Measurements from ENCODE around the gene RSL1D1. TPM values are rescaled to one million over a fixed set of nuclear protein-coding genes. Genes with fewer than 3 reads are reported as not detected.

RSL1D1 gene
- total and polyA plus RNA-seq, 10 of the 15 experiments (the other 5 are each of a cell fraction or from before 2014, with no cell fraction given): 106 to 535 (median 304) TPM

GRCh38 chr16:11797166-11797956 lies 54.0 kb downstream of the RSL1D1 start, which contains the start of gene ZC3H7A (continued):
- TF ChIP-seq CTCF (IDR thresholded peaks at IDR 0.05 in 2 of 3, conservative IDR thresholded peaks at IDR 0.05 in 1 of 3; ENCODE audit: control insufficient read depth in 2 of 3, extremely low read depth in 1 of 3, insufficient read depth in 1 of 3, low read depth in 3 of 3, low read length in 3 of 3) (peak; percentile 44 to 78 (median 50); a peak in 5 of 6 replicates), MAX (IDR thresholded peaks at IDR 0.05; ENCODE audit: low read depth, low read length) (no peak; the same call in none of the 2 replicates), CREM (IDR thresholded peaks at IDR 0.05; ENCODE audit: low read depth) (peak; percentile 77; the same call in 1 of the 2 replicates), SIN3A (IDR thresholded peaks at IDR 0.05; ENCODE audit: low read depth, low read length) (peak; percentile 47; the same call in 1 of the 2 replicates), PML (IDR thresholded peaks at IDR 0.05; ENCODE audit: low read length) (peak; percentile 79), FOXK2 (IDR thresholded peaks at IDR 0.05) (no peak), YY1 (IDR thresholded peaks at IDR 0.05; ENCODE audit: low read depth, low read length) (peak; percentile 91), NR2C1 (IDR thresholded peaks at IDR 0.05) (peak; percentile 41), IRF3 (IDR thresholded peaks at IDR 0.05) (peak; percentile 64; the same call in 1 of the 2 replicates), ZBTB40 (IDR thresholded peaks at IDR 0.05; ENCODE audit: borderline replicate concordance) (no peak), MXI1 (IDR thresholded peaks at IDR 0.05; ENCODE audit: low read depth, low read length) (no peak; the same call in 1 of the 2 replicates), PAX5 (IDR thresholded peaks at IDR 0.05; ENCODE audit: borderline replicate concordance, low read depth, low read length) (no peak; the same call in 1 of the 2 replicates), JUNB (IDR thresholded peaks at IDR 0.05) (no peak), SMC3 (IDR thresholded peaks at IDR 0.05; ENCODE audit: borderline replicate concordance, low read length) (peak; percentile 11; the same call in 1 of the 2 replicates), ASH2L (IDR thresholded peaks at IDR 0.05; ENCODE audit: borderline replicate concordance, low read depth) (0 out of 2 replicates have a peak, but pooled peaks have one; percentile 7), MYB (IDR thresholded peaks at IDR 0.05; ENCODE audit: borderline replicate concordance, low read depth, low read length) (no peak), BACH1 (IDR thresholded peaks at IDR 0.05; ENCODE audit: borderline replicate concordance) (peak; percentile 84), MTA2 (IDR thresholded peaks at IDR 0.05; ENCODE audit: low read depth) (no peak), CBFB (IDR thresholded peaks at IDR 0.05; ENCODE audit: low read depth) (peak; percentile 69; the same call in 1 of the 2 replicates), CEBPB (IDR thresholded peaks at IDR 0.05; ENCODE audit: borderline replicate concordance in 1 of 2, low read depth in 2 of 2, low read length in 2 of 2) (no peak), PBX3 (IDR thresholded peaks at IDR 0.05; ENCODE audit: insufficient replicate concordance, low read depth, low read length) (no peak)

All from GM12878 (cell line).